HG03439 (cell line): ENCODE data around the gene LMAN2.
"Not testable (repeated sequence)": the region's sequence is repeated elsewhere in the genome, so short reads cannot be mapped to it uniquely, and the experiment has no call there.

ENCODE experiments used
- ATAC-seq: cut with Tn5 transposase; IDR thresholded peaks from one replicate; pipeline ENCODE4 v1.9.1; 2021; ENCODE audit warnings: mild to moderate bottlenecking, moderate library complexity; ENCODE audit not compliant: unreplicated experiment

Gene LMAN2

GRCh38 chr5:177365845-177366527, 14.5 kb upstream of the LMAN2 start:
- ATAC-seq = no peak

GRCh38 chr5:177364159-177364962, 12.9 kb upstream of the LMAN2 start:
- no peak for ATAC-seq

GRCh38 chr5:177363565-177363964, 12.1 kb upstream of the LMAN2 start:
- ATAC-seq = no peak

DNA sequence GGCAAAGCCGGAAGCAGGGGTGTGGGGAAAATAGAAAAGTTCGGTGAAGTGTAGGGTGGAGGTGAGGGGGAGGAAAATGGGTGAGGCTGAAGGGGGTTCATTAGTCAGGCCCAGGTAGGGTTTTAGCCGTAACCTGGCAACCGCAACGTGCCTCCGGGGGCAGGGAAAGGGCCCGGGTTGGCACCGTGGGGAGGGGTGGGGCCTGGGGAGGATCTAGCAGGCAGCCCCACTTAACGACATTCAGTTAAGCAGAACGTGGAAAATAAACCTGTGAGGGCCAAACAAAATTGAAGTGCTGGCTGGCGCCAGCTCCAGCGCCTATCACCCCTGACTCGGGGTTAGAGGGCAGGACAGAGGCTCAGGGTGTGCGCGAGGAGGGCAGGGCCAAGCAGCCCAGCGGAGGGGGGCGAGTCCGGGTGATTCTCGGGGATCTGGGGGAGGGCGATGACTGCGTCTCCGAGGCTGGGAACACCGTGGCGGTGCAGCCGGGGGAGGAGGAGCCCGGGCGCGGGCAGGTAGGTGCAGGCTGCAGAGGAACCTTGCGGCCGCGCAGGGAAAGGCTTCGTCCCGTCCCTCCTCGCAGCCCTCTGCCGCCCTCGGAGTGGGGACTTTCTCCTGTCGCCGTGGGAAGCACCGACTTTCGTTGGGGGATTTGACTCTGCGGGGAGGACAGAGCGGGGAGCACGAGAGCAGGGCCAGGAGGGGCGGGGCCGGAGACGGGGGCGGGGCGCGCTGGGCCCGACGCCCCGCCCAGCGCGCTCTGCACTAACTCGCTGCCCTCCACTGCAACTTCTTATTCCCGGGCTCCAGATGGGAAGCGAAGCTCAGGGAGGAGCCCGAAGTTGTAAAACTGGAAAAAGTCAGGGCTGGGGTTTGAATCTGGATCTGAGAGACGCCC, 11.4 kb upstream of the LMAN2 start:
- ATAC-seq = peak; percentile 33

DNA sequence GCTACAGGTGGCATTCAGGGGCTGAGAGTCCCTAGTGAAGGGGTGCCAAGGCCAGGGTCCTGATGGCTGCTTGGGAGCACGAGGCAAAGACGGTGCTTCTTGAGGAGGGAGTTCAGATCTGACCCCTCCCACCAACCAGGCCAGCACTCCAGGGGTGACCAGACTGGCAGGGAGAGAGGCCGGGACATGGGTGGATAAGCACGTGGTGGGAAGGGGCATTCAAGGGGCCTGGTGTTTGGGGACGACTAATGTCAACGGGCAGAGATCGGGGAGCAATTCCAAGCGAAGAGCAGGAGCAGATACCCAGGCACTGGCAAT, 10.8 kb upstream of the LMAN2 start:
- no peak for ATAC-seq

GRCh38 chr5:177361418-177362291, 10.2 kb upstream of the LMAN2 start:
- no peak for ATAC-seq

GRCh38 chr5:177360740-177361139, 9.3 kb upstream of the LMAN2 start:
- ATAC-seq = not testable (repeated sequence)

- no peak for ATAC-seq
Measured at GRCh38 chr5:177359860-177360259, 8.4 kb upstream of the LMAN2 start.

- no peak for ATAC-seq
Measured at GRCh38 chr5:177359451-177359851, 8.0 kb upstream of the LMAN2 start.

GRCh38 chr5:177358370-177358819, 6.9 kb upstream of the LMAN2 start:
- no peak for ATAC-seq

DNA sequence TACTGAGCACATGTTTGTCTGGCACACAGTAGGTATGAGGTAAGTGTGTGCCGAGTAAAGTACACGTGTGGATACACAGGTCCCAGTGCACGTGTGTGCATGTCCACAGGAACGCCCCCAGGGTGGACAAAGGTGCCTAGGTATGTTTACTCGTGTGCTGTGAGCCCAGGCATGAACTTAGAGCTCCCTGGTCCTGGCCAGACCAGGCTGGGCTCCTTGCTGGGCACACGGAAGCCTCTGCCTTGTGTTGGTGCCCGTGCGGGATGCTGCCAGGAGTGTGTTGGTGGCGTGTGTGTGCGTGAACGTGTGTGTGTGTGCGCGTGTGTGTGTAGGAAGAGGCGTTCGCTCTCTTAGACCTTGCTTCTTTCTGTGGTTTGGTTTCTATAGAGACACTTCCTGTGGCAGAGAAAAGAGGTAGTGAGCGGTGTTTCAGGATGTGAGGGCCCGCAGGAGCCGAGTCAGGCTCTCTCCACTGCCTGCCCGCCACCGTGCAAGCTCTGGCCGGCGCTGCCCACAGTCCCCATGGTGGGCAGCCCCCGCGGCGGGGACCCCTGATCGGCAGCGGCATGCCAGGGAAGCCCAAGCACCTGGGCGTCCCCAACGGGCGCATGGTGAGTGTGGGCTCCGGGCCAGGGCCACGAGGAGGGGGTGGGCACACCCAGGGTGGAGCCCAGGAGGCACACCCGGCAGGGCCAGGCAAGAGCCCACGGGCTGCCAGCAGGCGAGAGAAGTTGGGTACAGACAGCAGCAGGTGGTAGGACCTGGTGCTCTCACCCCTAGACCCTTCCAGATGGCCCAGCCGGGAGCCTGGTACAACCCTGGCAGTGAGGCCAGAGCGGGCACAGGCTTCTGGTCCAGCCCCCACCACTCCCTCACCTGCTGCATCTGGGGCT, 6.2 kb upstream of the LMAN2 start, which contains the start of gene RGS14:
TSS of gene RGS14 (plus strand) at position 466 of the 893 bp plus-strand sequence. CDS start at position 567, 101 bp downstream.
- ATAC-seq = peak; percentile 86

GRCh38 chr5:177357146-177357458, 5.6 kb upstream of the LMAN2 start:
- ATAC-seq = no peak

GRCh38 chr5:177356746-177357145, 5.3 kb upstream of the LMAN2 start:
- ATAC-seq = no peak

DNA sequence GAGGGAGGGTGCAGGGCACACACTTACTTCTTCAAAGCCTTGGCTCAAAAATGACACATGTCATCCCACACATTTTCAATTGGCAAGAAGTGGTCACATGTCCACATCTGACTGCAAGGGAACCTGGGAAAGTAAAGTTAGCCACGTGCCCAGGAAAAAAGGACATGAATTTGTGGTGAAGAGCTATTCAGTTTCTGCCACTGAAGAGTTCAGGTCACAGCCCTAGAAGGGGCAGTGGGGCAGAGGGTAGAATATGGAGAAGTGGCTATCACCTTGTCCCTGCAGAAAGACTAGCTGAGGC, 4.3 kb upstream of the LMAN2 start:
- ATAC-seq = no peak

DNA sequence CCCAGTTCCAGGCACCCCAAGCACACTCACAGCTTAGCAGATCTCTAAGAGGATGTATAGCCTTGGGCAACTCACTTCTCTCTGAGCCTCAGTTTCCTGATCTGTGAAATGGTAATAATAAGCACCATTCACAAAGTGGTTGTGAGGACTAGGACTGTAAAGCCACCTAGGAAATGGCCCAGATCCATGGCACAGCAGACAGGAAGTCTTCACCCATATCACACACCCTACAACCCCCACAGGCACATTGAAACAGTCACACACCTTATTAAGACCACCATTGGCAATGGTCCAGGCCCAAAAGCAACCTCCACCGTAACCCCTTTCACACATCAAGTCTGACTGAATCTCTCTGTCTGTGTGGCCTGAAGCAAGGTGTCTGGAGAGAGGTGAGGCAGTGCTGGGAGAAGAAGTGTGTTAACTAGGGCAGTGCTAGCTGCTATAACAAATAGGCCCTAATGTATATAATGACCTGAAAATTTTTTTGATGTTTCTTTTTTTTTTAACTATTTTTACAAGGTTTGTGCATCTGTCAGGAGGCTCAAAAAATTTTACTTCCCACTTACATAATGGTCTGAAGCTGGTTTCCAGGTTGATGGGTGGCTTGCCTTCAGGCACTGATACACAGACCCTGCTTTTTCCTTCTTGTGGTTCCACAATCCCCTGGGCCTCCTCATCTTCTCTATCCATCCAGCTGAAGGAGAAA, 3.8 kb upstream of the LMAN2 start:
- ATAC-seq = no peak

- ATAC-seq = no peak
Measured at GRCh38 chr5:177354711-177355110, 3.2 kb upstream of the LMAN2 start.

GRCh38 chr5:177354256-177354655, 2.8 kb upstream of the LMAN2 start:
- no peak for ATAC-seq

GRCh38 chr5:177353093-177353492, 1.6 kb upstream of the LMAN2 start:
- no peak for ATAC-seq

DNA sequence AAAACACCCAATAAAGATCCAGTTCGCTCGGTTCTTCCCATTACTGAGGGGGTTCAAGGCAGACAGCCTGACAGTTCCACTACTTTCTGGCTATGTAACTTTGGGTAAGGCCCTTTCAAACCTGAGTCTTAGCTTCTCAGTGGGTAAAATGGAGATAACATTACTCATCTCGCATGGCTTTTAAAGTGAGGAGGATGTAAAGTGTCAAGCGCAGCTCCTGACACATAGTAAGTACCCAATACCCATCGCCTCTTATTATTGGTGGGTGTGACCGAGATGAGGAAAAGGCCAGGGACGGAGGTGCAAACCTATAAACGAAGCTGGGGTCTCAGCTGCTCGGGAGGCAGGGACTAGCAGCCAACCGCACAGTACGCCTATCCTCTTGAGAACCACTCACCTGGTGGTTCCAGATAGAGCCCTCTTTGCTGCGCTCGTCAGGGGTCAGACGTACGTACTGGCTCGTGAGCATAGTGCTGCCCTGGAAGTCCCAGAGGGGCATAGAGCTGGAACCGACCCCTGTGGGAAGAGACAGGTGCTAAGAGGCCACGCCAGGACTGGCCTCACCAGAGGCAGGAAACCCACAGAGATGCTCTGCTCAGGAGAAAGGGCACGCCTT, 584 bp downstream of the LMAN2 start:
- no peak for ATAC-seq
